HG02973 (cell line): ENCODE results near the gene CRYBA4.
A peak's percentile ranks its signal among the peaks of the same experiment; 100 is the strongest.

Source experiments
- ATAC-seq: cut with Tn5 transposase; IDR thresholded peaks from one replicate; pipeline ENCODE4 v1.9.1; 2021; ENCODE audit warnings: moderate library complexity; ENCODE audit not compliant: unreplicated experiment

Gene CRYBA4

DNA sequence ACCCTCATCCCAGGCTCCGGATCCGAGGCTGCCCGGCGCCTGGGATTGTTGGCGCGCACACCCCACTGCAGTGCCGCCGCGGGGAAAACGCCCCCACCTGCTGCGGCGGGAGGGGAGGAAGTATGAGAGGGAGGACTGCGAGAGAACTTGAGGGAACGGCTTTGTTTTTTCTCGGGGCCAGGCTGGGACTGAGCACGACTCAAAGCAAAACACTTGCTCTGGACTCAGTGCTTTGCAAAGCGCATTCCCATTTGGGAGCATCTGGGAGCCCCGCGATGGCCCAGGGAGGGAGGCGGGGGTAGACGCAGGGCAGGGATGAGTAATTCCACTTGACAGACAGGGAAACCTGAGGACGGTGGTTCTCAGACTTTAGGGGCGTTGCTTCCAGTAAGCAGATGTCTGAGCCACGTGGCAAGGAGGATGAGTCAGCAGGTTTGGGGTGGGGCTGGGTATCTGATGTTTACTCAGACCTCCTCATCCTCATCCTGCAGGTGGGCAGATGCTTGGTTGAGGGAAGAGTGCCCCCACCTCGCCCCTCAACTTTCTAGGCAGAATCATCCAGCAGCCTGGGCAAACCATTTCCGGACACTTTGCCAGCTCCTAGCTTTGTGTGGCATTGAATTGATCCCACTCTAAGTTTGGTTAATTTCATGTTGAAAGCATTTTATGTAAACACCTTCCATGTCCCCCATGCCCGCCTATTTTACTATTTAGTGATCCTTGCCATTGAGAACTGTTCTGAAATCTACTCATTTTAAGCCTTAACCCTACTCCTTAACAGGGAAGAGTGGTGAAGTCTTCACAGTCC is 37.1 kb downstream of the CRYBA4 start:
- peak; percentile 60 for ATAC-seq

DNA sequence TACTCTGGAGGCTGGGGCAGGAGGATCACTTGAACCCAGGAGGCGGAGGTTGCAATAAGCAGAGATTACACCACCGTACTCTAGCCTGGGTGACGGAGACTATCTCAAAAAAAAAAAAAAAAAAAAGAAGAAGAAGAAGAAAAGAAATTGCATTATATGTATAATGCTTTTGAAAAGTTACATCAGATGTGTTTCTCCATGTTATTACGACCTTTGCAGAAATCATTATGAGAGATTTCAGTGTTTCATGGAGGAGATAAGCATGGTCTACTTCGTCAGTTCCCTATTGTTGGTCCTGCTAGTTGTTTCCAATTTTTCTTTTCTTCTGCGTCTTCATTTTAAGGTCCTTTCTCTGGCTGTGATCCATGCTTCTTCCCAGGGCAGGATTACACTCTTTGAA is 38.6 kb downstream of the CRYBA4 start:
- no peak for ATAC-seq

DNA sequence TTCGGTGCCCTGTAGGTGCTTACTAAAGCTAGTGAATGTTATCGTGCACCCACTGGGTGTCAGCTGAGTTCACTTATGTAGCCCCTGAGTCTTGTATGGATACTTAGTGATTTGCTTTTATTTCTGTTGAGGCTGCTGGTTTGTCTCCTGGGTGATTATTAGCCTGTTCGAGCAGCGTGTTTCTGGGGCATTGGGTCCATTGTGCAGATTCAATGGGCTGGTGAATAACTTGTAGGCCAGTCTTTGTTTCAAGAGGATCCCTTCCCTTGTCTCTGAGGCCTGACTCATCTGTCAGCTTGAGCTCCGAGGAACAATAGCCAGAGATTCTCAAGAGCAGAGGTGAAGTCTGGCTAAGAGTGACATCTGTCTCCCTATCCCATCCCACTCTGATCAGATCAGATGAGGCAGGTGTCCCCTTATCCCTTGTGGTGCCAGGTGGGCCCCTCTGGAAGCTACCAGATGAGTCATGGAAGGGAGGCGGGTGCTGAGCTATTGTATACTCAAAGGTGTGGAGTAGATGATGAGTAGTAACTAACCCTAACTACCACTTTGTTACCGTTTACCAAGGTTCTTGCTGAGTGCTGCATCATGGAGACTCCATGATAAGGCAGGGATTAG is 39.3 kb downstream of the CRYBA4 start:
- no peak for ATAC-seq

DNA sequence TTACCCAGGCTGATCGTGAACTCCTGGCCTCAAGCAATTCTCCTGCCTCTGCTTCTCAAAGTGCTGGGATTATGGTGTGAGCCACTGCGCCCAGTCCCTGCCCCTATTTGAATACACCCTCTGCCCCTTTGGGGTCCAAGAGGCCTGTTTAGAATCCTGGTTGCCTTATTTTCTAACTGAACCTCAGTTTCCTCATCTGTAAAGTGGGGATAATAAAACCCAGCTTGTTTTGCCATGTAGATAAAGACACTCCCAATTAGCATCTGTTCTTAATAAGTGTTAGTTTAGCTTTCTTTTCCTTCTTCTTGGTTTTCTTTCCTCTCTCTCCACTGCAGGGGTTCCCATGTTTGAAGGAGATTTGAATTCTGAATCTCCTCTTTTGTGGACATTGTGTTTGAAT is 40.4 kb downstream of the CRYBA4 start:
- no peak for ATAC-seq

DNA sequence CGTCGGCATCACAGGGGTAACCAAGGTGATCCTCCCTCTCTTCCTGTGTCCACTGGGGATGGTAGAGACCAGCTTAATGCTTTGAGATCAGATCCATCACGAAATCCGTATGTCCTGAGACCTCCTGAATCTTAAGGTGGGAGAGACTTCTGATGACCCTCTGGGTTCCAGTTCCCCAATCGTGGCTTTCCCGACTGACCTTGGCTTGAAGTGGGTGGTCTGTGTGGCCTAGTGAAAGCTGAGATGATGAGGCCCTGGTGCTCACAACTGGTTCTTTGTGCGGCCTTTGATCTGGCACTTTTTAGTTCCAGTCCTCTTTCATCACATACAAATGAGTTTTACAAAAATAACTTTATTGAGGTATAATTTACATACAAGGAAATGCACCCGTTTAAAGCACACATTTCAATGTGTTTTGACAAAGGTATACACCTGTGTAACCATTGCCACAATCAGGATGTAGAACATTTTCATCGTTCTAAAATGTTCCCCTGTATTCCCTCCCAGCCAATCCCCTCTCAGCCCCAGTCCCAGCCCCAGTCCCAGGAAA is 41.7 kb downstream of the CRYBA4 start:
- ATAC-seq = no peak

DNA sequence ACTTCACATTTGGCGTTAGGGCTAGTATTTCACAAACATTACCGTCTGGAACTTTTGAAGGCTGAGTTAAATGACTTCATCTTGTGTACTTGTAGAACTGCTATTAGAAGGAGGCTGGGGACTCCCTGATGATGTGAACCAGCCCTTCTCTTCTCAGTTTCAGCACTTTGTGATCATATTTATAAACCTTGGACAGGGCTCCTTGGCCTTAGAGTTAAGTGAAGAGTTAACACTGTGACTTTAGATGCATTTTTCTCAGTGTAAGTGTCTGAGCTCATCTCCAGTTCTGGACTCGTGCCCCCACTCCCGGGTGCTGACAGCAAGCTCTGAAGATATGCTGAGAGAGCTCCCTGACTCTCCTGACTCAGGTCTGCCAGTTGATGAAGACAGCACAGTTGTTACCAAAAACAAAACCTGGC is 44.1 kb downstream of the CRYBA4 start:
- ATAC-seq = peak; percentile 29

DNA sequence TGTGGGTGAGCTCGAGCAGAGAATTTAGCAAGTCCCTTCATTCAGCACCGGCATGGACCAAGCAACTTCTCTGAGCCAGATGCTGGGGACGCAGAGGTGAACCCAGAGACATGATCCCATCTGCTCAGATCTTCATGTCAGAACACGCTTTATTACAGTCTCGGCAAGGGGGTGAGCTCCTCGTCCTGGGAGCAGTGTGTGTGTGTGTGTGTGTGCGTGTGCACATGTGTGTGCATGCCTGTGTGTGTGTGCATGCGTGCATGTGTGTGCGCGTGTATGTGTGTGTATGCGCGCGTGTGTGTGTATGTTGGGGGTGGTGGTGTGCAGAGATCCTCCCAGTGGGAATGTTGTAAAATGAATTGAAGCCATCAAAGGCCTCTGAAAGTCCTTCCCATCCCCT is 45.4 kb downstream of the CRYBA4 start:
- no peak for ATAC-seq

DNA sequence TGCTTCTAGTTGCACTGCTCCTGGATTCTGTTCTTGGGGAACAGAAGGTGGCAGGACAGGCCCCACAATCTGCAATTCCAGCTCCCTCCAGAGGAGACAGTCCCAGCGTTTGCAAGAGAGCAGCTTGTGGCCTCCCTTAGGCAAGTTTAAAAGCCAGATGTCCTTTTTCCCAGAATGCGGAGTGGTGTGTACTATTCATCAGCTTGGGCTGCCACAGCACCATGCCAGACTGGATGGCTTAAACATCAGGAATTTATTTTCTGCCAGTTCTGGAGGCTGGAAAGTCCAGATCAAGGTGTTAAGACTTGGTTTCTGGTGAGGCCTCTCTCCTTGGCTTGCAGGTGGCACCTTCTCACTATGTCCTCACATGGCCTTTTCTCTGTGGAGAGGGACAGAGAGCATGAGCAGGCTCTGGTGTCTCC is 47.3 kb downstream of the CRYBA4 start:
- no peak for ATAC-seq

DNA sequence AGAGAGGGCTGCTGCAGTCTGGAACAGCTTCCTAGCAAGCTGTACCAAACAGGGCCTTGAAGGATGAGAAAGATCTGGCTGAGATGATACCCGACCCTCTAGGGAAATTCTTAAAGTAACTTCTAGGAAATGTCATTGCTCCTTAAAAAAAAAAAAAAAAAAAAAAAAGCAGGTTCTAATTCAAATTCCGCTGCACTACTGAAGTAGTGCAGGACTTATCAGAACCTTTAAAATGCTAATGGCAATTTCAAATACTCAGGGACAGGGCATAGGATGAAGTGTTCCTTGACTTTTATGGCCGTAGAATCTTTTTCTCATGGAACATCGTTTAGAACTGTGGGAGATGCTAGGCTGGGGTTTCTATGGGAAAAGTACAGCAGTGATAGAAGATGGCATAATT is 48.7 kb downstream of the CRYBA4 start:
- ATAC-seq = no peak

DNA sequence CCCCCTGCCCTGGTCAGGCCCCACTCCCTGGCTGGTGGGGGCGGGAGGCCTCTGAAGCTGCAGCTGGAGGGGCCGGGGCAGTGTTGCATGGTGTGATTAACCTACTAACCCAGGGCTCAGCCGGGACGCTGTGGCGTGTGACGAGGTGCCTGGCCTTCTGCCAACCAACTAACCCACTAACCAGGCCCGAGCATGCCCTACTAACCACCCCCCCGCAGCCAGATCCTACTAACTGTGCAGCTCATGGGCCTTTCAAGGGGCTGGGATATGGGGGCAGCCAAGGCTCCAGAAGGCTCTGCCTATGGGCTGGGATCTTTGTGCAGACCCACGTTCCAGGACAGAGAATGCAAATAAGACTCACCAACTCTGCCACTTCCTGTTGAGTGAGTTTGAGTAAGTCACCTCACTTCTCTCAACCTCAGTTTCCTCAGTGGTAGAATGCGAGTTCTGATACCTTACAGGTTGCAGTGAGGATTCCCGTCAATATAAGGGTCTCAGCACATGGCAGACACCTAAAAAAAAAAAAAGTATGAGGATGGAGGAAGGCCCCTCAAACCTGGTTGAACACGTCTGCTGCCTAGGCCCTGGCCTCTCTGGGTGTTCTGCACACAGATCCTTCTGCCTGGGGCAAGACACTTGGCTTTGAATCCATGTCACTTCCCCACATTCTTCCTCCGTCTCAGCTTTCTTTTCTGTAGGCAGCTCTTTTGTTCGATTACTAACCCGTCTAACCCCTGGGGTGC is 49.7 kb downstream of the CRYBA4 start:
- ATAC-seq = no peak

DNA sequence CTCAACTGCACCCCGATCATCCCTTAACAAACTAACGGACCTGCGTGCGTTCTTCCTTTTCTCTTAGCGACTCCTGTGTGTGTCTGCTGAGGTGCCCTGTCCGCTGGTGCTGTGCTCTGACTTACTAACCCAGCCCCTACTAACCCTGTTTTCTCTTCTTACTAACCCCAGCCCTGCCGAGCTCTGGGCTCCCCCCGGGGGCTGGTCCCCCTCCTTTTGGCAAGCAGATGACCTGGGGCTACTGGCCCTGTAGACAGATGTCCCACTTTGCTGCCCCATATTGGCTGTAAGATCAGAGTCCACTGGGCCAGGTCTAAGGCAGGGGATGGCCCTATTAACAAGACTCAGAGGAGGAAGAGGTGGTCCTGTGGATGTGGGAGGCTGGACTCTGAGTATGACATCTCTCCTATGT is 50.3 kb downstream of the CRYBA4 start:
- no peak for ATAC-seq

DNA sequence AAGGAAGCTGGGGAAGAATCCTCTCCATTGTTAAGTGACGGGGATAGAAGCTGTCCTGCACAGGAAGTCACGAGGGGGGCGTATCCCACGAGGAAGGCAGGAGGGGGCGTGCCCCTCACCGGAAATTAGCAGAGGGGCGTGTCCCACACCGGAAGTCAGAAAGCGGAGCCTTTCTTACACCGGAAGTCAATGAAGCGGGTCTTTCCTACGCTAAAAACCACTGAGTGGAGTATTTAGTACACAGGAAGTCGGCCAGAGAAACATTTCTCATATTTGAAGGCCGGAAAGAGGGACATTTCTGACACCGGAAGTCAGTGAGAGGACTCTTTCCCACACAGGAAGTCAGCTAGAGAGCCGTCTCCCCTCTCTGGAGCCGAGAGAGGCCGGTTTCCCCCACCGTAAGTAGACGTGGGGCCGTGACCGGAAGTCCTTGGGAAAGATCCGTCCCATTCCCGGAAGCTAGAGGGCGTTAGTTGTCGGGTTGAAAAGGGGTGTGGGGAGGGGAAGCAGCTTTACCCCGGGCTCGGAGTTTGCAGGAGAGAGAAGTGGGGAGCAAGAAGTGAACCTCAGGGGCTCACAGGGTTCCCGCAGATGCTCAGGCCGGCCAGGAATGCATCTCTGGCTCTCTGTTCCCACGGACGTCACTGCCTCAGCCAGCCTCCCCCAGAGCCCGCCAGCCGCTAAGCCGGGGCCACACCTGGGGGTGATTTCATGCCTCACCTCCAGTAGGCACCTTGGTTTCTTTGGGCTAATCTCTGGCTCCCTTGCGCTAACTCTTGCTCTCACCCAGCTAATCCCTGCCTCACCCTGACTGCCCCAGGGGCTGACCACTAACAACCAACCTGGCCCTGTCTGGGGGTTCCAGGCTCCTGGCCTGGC is 51.1 kb downstream of the CRYBA4 start:
- peak; percentile 55 for ATAC-seq

DNA sequence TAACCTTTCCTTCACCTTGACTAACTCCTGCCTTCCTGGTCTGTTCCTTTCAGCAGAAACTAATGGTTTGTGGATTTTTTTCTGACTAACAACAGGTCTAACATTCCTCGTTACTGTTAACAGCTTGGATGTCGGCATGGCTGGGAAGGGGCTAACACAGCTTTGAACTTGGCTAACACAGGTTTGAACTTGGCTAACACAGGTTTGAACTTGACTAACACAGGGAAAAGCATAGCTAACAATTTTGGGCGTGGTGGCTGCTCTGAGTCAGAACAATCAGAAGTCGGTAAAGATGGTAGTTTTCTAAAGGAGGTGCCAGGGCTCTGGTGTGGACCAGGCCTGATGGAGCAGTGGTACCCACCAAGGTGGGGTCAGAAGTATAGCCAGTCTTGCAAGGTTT is 51.7 kb downstream of the CRYBA4 start:
- no peak for ATAC-seq

DNA sequence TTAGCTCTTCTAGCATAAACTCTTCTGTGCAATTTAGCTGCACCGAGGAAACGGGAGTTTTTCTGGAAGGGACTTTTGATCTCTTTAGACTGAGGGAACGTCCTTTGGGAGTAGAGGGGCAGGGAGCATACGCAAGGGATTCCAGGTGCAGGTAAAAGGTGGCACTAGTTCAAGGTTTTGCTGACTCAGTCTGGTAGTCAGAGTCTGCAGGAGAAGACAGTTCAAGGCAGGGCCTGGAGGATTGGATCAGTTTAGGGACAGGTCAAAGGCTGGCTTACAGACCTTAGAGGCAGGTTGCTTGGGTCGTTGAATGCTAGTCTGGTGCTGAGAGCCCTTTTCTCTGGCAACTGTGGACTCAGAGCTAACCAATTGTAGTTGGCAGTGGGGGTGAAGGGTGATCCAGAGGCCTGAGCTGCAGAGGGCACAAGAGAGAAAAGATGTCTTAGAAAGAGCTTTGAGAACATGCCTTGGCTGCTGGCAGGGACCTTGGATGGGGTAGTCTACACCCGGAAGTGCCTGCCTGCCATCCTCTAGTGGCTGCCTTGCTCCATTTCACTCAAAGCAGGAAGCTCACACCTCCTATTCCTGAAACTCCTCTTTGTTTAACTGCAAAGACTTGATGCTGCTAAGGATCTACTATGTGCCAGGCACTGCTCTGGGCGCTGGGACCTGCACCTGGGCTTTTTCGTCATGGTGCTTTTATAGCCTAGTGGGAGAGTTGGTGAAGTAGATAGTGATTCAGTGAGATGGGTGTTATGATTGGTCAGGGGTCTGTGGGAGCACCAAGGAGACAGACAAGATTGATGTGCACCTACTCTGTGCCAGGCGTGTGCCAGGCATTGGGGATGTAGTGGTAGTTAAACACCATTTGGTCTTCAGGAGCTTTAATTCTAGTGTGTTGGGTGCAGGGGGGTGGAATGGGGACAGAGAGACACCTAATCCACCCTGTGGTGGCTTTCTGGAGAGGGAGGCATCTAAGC is 52.7 kb downstream of the CRYBA4 start:
- no peak for ATAC-seq

DNA sequence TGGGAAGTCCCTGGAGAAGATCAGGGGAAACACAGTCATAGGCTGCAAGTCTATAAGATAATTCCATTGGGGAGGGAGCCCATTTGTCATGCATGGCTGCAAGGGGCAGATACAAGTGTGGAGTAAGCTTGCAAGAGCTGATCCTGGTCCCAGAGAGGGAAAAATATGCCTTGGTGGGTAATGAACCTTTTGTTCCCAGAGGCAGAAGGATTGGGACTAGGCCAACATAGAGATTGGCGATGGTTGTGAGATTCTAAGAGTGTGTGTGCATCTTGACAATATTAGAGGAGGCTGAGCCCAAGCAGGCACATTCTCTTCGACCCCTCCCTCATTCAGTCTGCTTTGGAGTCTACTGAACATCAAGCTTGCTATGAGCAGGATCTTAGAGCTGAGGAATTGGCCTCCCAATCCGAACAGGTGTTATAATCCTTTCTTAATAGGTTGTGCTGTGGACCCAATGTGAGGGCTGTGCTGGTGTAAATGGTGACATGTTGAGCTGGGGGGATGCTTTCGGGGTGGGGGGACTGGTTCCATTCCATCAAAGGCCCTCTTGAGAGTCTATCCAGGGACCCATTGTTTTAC is 54.0 kb downstream of the CRYBA4 start:
- ATAC-seq = no peak

DNA sequence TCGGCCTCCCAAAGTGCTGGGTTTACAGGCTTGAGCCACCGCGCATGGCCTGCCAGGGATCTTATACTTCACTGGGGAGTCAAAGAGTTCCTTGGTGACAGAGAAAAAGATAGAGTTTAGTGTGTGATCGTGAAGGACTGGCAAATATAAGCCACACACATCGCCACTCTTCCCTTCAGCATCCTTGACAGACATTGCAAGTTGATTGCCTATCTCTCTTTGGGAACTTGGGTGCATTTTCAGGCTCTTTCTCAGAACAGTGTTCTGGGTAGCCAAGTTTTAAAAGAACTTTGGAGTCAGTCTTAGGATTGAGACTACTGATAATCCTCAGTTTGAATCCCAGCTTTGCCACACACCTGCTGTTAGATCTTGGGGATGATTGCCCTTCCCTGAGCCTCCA is 55.5 kb downstream of the CRYBA4 start:
- ATAC-seq = no peak

DNA sequence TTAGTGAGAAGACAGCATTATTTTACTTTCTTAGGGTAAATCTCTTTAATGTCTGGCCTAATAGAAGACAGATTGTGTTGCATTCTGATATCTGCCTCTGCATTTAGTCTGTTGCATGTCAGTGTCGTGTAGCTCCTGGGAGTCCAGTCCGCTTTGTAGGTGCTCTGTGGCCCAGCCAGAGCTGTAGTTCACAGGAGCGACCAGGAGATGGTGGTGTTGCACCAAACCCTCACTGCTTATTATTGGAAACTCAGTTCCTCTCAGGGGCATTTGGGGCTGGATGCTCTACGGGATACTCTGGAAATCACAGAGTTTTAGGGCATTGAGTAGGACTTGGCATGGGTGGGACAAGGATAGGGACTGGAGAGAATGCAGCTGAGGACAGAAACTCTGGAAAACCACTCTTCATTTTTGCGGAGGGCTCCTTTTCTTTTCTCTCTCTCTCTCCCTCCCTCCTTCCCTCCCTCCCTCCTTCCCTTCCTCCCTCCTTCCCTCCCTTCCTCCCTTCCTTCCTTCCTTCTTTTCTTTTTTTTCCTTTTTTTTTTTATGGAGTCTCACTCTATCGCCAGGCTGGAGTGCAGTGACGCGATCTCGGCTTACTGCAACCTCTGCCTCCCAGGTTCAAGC is 57.4 kb downstream of the CRYBA4 start:
- no peak for ATAC-seq
